ENCODE measurements around the gene SNRNP40.
"Not testable (repeated sequence)": the region's sequence is repeated elsewhere in the genome, so short reads cannot be mapped to it uniquely, and the experiment has no call there.

SNRNP40 gene

GRCh38 chr1:31282426-31282825 is 14.2 kb downstream of the SNRNP40 start:
- DNase-seq = not testable (repeated sequence)

- DNase-seq = no peak
Measured at GRCh38 chr1:31273619-31274018, 23.0 kb downstream of the SNRNP40 start.

- no peak for DNase-seq
Measured at GRCh38 chr1:31272369-31272768, 24.2 kb downstream of the SNRNP40 start.

- no peak for DNase-seq
Measured at GRCh38 chr1:31266547-31266946, 30.0 kb downstream of the SNRNP40 start.

GRCh38 chr1:31264790-31265386 is 31.7 kb downstream of the SNRNP40 start:
- DNase-seq = no peak

- no peak for DNase-seq
Measured at GRCh38 chr1:31263408-31263807, 33.2 kb downstream of the SNRNP40 start.

DNA sequence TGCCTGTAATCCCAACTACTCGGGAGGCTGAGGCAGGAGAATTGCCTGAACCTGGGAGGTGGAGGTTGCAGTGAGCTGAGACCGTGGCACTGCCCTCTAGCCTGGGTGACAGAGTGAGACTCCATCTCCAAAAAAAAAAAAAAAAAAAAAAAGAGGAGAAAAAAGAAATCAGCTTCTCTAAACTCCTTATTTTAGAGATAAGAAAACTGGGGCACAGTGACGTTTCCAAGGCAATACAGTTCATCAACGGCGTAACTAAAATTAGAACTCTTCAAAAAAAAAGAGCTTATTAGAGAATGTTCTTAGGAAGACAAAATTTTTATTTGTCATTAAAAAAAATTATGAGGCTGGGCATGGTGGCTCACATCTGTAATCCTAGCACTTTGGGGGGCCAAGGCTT is 34.2 kb downstream of the SNRNP40 start:
- not testable (repeated sequence) for DNase-seq

GRCh38 chr1:31261916-31262315 is 34.7 kb downstream of the SNRNP40 start:
- no peak for DNase-seq

DNA sequence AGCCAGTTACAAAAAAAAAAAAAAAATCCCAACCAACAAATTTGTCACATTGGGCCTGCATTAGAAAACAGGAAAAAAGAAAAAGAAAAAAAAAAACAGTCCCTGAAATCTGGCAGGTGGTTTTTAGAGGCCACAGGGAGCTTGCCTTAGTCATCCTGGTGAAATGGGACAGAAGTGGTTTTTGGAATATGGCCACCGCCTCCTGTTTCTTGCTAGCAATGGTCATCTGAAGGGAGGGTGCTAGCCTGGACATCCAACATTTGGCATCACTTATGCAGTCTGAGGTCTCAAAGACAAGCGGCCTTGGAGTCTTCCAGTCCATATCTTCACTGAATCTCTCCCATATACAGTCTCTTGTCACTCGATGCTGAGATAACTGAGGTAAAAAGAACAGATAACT is 36.8 kb downstream of the SNRNP40 start:
- DNase-seq = no peak

DNA sequence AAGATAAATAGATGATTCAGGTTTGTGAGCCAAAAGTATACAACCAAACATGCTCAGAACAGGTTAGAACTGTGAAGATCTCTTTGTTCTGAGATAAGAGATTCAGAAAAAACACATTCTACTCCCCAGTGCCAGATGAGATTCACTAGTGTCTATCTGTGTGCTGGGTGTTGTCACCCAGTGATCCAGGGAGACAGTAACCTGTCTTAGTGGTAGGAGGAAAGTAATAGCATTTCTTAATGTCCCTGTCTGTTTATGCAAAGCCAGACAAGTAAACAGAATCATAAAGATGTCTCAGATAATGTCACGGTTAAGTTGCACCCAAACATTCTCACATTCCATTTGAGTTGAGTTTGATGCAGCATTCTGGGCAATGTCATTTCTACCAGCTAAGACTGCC is 38.0 kb downstream of the SNRNP40 start:
- no peak for DNase-seq

- DNase-seq = no peak
Measured at GRCh38 chr1:31257213-31257612, 39.4 kb downstream of the SNRNP40 start.

- no peak for DNase-seq
Measured at GRCh38 chr1:31249854-31250253, 46.7 kb downstream of the SNRNP40 start.

DNA sequence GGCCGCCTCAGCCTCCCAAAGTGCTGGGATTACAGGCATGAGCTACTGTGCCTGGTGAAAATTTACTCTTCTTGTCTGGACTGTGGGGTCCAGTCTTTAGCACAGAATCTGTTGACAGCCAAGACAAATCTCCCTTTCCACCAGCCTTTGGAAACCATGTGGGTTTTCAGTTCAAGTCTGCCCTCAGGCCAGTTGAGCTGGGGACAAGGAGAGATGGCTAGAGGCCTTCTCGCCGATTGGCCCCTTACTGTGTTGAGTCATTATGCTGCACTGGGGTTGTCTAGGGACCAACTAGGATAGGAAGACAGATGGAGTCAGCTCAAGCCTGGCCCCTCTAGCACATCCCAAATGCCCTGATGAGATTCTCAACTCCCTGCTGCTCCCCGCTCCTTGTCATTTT is 48.3 kb downstream of the SNRNP40 start:
- DNase-seq = no peak

DNA sequence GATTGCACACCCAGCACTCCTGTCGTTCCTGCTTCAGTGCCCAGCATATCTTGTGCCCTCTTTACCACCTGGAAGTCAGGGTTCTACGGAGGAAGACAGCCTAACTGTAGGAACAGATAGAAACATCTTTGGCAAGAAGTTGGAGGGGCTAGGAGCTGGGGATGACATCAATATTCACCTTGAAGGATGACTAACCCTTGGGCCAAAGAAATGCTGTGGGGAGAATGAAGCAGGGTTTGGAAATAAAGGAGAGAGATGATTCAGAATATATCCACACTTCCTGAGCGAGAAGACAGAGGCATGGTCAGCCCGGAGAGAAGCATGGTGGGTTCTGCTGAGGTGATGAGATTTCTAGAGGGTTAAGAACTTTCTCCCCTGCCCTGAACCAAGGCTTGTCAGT is 52.3 kb downstream of the SNRNP40 start:
- no peak for DNase-seq

GRCh38 chr1:31243501-31244286 is 52.9 kb downstream of the SNRNP40 start:
- DNase-seq = no peak

- no peak for DNase-seq
Measured at GRCh38 chr1:31241321-31241720, 55.3 kb downstream of the SNRNP40 start.

- DNase-seq = no peak
Measured at GRCh38 chr1:31239653-31240241, 56.8 kb downstream of the SNRNP40 start, which contains the start of gene NKAIN1. TSS of gene NKAIN1 (minus strand) at chr1:31239887. CDS start at chr1:31239547, 340 bp downstream.

- no peak for DNase-seq
Measured at GRCh38 chr1:31238986-31239613, 57.5 kb downstream of the SNRNP40 start.

DNA sequence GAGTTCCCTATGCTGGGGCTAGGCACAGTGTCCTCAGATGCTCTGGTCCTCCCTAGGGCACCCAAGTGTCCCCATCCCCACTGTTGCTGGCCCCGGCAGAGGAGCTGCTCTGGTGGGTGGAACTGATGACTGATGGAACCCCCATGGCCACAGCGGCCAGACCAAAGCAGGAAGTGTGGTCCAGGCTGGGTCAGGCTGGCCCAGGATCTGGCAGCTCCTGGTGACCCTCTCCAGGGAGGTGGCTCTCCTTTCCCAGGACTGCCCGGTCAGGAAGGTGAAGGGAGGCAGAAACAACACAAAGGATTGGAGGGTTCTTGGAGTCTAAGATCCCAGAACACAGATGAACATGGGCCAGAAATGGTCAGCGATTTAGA is 58.0 kb downstream of the SNRNP40 start:
- no peak for DNase-seq

- DNase-seq = no peak
Measured at GRCh38 chr1:31234870-31235269, 61.7 kb downstream of the SNRNP40 start.

- no peak for DNase-seq
Measured at GRCh38 chr1:31234123-31234708, 62.4 kb downstream of the SNRNP40 start.

- no peak for DNase-seq
Measured at GRCh38 chr1:31232689-31233088, 63.9 kb downstream of the SNRNP40 start.

GRCh38 chr1:31231802-31232201 is 64.8 kb downstream of the SNRNP40 start:
- no peak for DNase-seq

Measured in inflammatory macrophage (primary cell).